Ramos (cell line): ENCODE measurements around the gene CFTR.

ENCODE experiments used
- in situ Hi-C: fragments of 300-500 bp; cut with MboI; formaldehyde crosslinking; loops from one replicate; pipeline ENCODE4 v1.14.3; 2022; ENCODE audit warnings: low sequenced_read_pairs; ENCODE audit not compliant: unreplicated experiment

The CFTR gene

DNA sequence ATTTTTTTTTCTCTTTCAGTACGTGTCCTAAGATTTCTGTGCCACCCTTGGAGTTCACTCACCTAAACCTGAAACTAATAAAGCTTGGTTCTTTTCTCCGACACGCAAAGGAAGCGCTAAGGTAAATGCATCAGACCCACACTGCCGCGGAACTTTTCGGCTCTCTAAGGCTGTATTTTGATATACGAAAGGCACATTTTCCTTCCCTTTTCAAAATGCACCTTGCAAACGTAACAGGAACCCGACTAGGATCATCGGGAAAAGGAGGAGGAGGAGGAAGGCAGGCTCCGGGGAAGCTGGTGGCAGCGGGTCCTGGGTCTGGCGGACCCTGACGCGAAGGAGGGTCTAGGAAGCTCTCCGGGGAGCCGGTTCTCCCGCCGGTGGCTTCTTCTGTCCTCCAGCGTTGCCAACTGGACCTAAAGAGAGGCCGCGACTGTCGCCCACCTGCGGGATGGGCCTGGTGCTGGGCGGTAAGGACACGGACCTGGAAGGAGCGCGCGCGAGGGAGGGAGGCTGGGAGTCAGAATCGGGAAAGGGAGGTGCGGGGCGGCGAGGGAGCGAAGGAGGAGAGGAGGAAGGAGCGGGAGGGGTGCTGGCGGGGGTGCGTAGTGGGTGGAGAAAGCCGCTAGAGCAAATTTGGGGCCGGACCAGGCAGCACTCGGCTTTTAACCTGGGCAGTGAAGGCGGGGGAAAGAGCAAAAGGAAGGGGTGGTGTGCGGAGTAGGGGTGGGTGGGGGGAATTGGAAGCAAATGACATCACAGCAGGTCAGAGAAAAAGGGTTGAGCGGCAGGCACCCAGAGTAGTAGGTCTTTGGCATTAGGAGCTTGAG, at the start of gene CFTR:
Gene CFTR, plus strand, starts transcription at position 801 of the 830 bp plus-strand sequence. CDS start 70 bp downstream, outside the sequence.
- in situ Hi-C loops = no loop called here

DNA sequence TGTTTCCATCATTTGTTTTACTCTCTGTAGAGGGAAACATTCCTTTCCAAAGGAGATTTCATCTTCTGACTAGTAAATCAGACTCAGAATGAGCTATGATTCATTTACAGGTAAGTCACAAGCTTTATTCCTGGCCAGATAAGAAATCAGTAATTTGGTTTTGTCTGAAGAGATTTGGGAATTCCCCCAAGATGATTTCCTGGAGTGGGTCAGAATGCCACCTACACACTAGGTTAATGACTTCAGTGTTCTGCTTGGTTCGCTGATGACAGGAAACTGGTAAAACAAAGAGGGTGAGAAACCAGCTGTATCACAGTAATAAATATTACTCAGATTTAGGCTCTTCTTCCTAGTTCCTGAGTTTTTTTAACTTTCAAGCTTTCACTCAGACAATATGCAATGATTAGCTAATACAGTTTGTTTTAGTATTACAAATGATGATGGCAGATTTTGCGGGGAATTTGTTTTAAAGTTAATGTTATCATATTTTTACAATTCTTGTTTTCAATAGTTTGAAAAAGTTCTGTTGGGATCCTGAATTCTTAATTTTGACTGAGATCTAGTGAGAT, 44.3 kb upstream of the CFTR start:
- in situ Hi-C loops = no loop called here

DNA sequence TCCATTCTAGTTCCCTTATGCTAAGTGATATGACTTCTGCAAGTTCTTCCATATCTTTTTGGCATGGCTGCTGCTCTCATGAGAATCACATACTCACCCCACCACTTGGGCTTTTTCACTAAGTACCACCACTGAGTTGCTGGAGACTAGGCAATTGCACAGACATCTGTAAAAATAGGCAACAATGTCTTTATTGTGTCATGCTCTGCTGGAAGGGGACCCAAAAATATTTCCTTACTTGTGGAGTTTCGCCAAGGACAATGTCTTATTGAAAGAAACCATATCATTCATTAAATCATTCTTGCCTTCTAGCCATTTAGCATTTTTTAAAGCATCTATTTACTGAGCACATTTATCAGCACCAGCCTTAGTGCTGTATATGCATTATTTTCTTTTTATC, 35.2 kb upstream of the CFTR start:
- in situ Hi-C loops = no loop called here

DNA sequence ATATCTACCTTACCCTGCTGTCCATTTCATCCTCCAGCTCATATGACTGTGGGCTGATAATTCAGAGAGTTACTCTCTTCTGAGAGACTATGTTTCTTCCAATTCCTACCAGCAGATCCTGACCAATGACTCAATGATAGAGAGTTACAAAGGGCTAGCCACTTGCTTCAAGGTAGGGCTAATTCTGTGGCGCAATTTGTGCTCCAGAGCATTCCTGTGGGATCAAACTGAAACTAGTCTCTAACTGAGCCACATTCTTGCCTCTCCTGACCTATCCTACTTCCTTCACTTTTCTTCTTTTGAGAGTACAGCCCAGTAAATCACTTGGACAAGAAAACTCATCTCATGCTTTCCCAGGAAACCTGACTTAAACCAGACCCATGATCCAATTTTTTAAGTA, 34.6 kb upstream of the CFTR start:
- in situ Hi-C loops = no loop called here

DNA sequence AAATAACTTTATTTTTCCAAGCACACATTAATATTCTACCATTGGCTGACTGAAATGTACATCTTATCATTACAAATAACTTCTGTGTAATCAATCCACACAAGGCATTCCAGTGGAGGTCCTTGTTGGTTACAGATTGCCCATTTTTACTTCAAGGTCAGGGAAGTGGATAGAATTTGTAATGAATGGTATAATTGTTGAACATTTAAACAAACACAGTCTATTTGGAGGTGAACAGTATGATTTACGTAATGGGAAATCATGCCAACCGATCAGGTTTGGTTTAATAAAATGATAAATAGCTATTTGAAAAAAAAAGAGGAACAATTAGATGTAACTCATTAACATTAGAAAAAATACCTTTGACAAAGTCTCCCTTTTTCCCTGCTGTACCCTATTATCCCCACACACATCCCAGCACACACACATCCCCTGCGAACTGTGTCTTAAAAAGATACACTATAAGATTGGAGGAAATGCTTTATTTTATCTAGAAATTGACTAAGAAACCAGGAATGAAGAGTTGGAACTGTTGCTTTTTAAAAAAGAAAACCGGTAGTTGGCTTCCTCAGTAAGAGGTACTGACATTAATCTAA, 33.5 kb upstream of the CFTR start:
- in situ Hi-C loops = no loop called here

DNA sequence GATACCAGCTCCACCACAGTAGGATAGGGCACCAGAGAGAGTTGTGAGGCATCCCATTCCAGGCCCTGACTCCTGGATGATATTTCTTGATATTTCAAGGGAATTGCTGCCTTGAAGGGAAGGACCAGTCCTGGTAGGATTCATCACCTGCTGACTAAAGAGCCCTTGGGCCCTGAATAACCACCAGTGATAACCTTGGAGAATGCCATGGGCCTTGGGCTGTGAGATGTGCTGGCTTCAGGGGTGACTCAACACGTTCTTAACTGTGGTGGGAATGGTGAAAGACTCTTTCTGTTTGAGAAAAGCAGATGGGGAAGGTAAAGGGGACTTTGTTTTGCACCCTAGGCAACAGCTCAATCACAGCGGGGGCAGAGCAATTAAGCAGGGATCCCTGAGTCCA, 31.2 kb upstream of the CFTR start:
- in situ Hi-C loops = no loop called here

DNA sequence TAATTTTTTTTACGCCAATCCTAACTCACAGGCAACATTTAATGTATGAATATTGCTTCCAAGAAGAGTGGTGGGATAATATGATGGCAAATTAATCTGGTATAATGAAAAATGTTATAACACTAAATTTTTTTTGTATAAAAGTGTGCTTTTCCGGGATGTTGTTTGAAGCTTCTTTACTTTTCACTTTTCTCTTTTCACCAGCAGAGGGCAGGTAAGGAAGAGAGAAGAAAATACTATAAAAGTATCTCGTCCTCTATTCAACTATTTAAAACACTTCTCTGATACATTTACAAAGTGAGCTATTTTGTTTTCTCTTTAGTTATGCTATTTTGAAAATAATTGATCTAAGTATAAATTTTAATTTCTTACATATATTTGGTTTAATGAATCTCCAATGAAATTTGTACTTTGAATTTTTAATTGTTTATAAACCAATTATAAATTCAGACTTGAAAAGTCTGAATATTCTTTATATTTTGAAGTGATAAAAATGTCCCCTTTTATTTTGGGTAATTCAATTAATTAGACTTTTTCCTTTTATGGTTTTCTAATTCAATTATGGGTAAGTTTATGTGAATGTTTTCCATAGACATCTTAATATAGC, 20.7 kb upstream of the CFTR start:
- in situ Hi-C loops = loop anchor here (25.0 kb wide), 1 partner anchor 703 kb away; no protein-coding TSS in a partner anchor

DNA sequence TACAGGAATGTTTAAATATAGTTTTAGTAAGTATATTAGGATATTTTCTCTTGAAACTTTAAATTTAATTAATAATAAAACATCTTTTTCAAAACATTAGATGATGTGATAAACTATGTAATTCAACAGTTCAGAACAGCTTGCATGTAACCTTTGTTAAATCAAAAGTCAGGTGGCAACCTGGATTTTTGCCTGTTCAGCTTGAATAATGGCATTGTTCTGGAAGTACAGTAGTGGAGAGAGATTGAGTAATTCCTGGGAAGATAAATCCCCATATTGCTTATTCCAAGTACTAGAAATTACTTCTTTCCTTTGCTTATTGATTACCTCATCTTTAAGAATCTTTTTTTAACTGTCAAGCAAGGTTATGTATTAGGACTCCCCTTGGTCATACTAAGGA, 20.1 kb upstream of the CFTR start:
- in situ Hi-C loops = loop anchor here (25.0 kb wide), 1 partner anchor 703 kb away; no protein-coding TSS in a partner anchor

DNA sequence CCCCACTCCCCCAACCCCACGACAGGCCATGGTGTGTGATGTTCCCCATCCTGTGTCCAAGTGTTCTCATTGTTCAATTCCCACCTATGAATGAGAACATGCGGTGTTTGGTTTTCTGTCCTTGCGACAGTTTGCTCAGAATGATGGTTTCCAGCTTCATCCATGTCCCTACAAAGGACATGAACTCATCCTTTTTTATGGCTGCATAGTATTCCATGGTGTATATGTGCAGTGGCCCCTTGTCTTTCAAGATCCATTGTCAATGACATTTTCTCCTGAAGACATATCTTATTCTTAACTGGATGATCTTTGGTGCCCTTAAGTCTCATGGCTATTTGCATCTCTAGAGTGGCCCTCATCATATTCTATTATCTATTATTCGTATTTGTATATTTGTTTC, 19.0 kb upstream of the CFTR start:
- in situ Hi-C loops = loop anchor here (25.0 kb wide), 1 partner anchor 701 kb away; no protein-coding TSS in a partner anchor

DNA sequence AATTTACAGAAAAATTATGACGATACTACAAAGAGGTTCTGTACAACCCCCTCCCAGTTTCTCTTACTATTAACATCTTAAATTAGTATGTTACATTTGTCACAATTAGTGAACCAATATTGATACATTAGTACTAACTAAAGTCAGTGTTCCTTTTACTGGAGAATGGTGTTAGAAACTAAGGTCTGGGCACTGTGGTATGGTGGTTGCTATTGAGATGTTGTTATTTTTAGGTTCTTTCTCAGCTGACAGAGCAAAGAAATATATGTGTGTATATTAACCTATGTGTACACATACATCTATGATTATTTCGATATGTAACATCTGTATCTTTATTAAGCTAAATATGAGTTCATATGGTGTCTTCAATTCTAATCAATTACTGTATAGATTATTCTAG, 11.7 kb upstream of the CFTR start:
- in situ Hi-C loops = loop anchor here (25.0 kb wide), 1 partner anchor 694 kb away; no protein-coding TSS in a partner anchor

DNA sequence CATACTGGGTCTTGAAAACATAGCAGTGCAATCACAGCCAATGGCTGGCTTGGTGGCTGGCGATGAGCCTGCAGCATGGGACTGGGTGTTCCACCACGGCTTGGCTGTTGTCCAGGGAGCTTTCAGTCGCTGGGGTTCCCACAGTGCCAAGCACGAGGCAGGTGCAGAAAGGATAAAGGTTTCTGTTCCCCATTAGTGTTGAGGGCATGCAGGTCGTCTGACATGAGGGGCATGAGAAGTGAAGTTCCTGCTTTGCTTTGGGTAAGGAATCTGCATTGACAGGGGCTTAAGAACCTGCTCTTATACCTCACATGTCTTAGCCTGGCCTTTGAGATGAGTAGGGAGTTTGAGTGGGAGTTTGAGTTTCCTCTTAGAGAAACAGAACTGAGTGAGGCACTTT, 9.0 kb upstream of the CFTR start:
- in situ Hi-C loops = loop anchor here (25.0 kb wide), 1 partner anchor 692 kb away; no protein-coding TSS in a partner anchor

DNA sequence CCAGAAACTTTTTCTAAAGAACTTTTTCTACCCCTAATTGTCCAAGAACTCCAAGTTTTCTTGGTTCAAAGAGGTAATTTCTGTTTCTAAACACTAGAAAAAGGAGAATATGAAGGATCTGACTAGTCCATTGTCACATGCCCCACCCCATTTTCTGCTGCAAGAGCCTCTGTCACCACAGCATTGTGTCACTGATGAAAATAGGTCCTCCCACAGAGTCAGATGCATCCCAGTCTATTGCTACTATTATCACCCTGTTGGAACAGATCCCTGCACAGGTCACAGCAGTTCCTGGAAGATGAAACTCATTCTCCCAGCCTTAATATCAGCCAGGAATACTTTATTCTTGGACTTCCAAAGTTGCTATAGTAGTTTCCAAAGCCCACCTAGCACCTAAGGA, 7.5 kb upstream of the CFTR start:
- in situ Hi-C loops = loop anchor here (25.0 kb wide), 1 partner anchor 690 kb away; no protein-coding TSS in a partner anchor

DNA sequence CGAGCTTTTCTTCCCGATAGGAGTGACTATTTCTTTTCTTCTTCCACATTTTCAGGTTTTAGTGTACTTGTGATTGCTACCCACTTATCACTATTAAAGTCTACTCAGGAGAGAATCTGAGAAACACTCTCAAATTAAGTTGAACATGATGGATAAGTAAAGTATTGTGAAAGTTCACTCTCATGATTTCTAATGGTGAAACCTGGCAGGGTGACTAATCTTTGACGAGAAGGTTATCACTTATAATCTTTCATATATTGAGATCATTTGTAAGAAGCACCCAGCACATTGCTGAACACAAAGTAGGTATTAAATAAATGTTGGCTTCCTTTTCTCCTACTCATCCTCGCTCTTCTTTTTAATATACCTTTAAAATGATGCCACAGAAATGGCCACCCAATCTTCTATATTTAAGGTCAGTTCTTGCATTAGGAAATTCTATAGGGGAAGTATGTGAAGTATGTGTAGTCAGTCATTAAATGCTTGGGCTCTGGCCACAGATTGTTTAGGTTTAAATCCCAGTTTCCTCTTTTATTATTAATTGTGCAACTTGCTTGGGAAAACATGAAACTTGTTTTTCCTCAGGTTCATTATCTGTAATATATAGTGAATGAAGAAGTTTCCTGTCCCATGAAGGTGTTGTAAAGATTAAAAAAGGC, 3.1 kb upstream of the CFTR start:
- in situ Hi-C loops = no loop called here

DNA sequence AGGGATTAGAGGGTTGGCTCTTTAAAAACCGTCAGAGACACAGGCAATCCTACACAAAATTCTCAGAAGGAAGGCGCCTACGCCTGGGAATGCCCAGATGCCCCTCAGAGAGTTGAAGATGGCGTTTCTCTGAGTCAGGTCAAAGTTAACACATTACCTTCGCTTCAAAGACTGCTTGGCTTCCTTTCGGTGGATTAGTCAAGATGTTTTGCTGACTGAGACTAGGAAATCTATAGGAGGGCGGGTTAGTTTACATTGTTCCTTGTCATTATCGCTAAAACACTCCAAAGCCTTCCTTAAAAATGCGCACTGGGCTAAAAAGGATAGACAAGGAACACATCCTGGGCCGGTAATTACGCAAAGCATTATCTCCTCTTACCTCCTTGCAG, 995 bp upstream of the CFTR start:
- in situ Hi-C loops = no loop called here

DNA sequence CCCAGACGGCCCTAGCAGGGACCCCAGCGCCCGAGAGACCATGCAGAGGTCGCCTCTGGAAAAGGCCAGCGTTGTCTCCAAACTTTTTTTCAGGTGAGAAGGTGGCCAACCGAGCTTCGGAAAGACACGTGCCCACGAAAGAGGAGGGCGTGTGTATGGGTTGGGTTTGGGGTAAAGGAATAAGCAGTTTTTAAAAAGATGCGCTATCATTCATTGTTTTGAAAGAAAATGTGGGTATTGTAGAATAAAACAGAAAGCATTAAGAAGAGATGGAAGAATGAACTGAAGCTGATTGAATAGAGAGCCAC, 184 bp downstream of the CFTR start:
- in situ Hi-C loops = no loop called here

DNA sequence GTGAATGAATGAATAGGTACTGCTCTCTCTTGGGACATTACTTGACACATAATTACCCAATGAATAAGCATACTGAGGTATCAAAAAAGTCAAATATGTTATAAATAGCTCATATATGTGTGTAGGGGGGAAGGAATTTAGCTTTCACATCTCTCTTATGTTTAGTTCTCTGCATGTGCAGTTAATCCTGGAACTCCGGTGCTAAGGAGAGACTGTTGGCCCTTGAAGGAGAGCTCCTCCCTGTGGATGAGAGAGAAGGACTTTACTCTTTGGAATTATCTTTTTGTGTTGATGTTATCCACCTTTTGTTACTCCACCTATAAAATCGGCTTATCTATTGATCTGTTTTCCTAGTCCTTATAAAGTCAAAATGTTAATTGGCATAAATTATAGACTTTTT, 1.2 kb downstream of the CFTR start:
- in situ Hi-C loops = no loop called here

DNA sequence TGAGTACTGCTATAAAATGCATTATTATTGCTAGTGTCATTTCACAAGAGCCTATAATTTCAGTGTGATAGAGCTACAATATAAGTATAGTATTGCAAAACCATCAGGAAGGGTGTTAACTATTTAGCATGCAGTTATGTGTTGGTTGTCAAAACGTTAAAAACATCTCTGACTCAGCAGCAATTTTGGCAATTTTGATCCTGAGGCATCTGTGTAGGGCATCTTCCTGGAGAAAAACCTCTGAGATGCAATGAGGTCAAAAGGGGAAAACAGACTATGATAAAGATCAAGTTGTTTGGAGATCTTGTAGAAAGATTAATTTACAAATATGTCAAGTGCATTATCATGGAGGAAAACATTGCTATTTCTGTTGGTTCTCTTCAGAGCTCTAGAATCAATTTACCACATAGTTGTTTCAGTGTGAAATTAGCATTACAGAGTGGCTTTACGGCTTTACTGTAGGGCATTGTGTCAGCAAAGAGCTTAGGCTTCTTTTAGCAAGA, 5.3 kb downstream of the CFTR start:
- in situ Hi-C loops = no loop called here

DNA sequence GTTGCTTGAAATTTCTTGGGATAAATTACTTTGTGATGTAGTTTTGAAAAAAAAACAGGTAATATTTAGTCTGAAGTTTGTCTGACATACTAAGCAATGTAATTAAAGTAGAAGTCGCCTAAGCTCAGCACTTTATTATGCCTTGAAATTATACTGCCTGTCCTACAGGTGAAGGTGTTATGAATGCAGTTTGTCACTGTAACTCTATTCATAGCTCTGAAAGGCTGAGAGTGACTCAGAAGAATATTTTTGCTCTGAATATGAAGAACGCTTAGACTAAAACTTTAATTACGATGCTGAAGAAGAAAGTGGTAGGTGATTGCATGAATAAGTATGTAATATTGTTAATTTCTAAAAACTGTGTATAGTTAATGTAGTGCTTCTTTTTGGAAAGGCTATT, 9.2 kb downstream of the CFTR start:
- in situ Hi-C loops = no loop called here

DNA sequence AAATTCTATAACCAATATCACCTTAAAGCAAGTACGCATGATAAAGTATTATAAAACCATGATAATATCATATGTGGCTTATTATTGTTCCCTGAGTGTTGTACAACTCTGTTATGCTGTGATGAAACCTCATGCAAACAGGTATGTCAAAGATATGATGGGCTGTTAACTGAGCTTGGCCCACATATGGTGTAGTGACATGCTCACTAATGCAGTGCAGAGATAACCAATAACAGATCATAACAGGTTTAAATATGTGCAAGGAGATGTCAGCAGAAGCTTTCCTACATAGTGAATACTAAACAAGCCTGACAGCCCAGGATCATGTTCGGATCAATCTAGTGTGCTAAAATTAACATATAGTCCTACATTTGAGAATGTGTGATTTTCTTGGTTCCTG, 9.6 kb downstream of the CFTR start:
- in situ Hi-C loops = no loop called here

DNA sequence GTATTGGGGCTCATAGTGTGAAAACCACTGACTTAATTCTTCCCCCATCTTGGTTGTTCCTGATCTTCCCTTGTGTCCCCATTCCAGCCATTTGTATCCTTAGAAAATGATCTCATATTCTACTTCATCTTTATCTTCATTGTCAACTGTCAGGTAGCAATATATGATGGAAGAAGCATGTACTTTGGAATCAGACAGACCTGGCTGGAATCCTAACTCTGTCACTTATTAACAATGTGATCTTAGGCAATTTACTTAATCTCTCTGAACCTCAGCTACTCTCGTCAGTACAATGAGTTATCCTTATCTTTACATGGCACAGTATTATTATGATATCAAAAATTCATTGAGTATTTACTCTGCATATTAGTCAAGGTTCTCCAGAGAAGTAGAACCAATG, 10.1 kb downstream of the CFTR start:
- in situ Hi-C loops = no loop called here
